KMS-11 (cell line): ENCODE measurements around the gene IFITM1.

Source experiments
- H2AFZ ChIP-seq: fragments of 200-600 bp; sonication (generic); 2 replicates; pipeline ENCODE4 v1.6.1; 2016; ENCODE audit warnings: antibody characterized with exemption, mixed run types, low read depth
- H3K27ac ChIP-seq: fragments of 200-600 bp; sonication (generic); 2 replicates; pipeline ENCODE4 v1.6.1; 2016; ENCODE audit warnings: mild to moderate bottlenecking, mixed run types
- H3K27me3 ChIP-seq: fragments of 200-600 bp; sonication (generic); 2 replicates; pipeline ENCODE4 v1.6.1; 2017; ENCODE audit warnings: mild to moderate bottlenecking, low read depth, mixed run types, moderate library complexity; ENCODE audit not compliant: insufficient read depth
- H3K36me3 ChIP-seq: fragments of 200-600 bp; sonication (generic); 2 replicates; pipeline ENCODE4 v1.6.1; 2017; ENCODE audit warnings: mild to moderate bottlenecking, mixed run types; ENCODE audit not compliant: insufficient read depth
- H3K4me1 ChIP-seq: fragments of 200-600 bp; sonication (generic); 2 replicates; pipeline ENCODE4 v1.6.1; 2016; ENCODE audit warnings: mild to moderate bottlenecking, low read depth, mixed run types; ENCODE audit not compliant: poor library complexity, severe bottlenecking
- H3K4me2 ChIP-seq: fragments of 200-600 bp; sonication (generic); 2 replicates; pipeline ENCODE4 v1.7.0; 2016; ENCODE audit warnings: mild to moderate bottlenecking, mixed run types
- H3K4me3 ChIP-seq: fragments of 200-600 bp; sonication (generic); IDR thresholded peaks from 2 replicates; pipeline ENCODE4 v1.6.1; 2017; ENCODE audit warnings: low read depth, low read length, mixed read lengths; ENCODE audit not compliant: insufficient read depth
- H3K79me2 ChIP-seq: fragments of 200-600 bp; sonication (generic); 2 replicates; pipeline ENCODE4 v1.6.1; 2016; ENCODE audit warnings: low read depth, mixed run types; ENCODE audit not compliant: insufficient read depth
- H3K9ac ChIP-seq: fragments of 200-600 bp; sonication (generic); 2 replicates; pipeline ENCODE4 v1.6.1; 2016; ENCODE audit warnings: mild to moderate bottlenecking, mixed run types
- H4K20me1 ChIP-seq: fragments of 200-600 bp; sonication (generic); 2 replicates; pipeline ENCODE4 v1.6.1; 2016; ENCODE audit warnings: mild to moderate bottlenecking, mixed run types; ENCODE audit not compliant: insufficient read depth
- CTCF ChIP-seq: fragments of 200-600 bp; sonication (generic); conservative IDR thresholded peaks from 2 replicates; pipeline ENCODE4 v1.6.1; 2017; ENCODE audit warnings: low read depth, mild to moderate bottlenecking, antibody characterized with exemption, low read length, moderate library complexity, mixed read lengths

The IFITM1 gene

GRCh38 chr11:329886-330253, 16.0 kb downstream of the IFITM1 start:
- Histone ChIP-seq H3K4me2 (no peak overlapping the region), H3K36me3 (no peaks in the 10 kb centered on the region), H3K27me3 (peaks cover 69% of the 10 kb centered on the region), H3K79me2 (no peaks in the 10 kb centered on the region), H3K9ac (no peak overlapping the region), H4K20me1 (no peaks in the 10 kb centered on the region), H3K27ac (no peak overlapping the region), H3K4me1 (peaks cover 38% of the 10 kb centered on the region), H2AFZ (no peak overlapping the region), H3K4me3 (no peak overlapping the region)
- no peak for TF ChIP-seq CTCF

DNA sequence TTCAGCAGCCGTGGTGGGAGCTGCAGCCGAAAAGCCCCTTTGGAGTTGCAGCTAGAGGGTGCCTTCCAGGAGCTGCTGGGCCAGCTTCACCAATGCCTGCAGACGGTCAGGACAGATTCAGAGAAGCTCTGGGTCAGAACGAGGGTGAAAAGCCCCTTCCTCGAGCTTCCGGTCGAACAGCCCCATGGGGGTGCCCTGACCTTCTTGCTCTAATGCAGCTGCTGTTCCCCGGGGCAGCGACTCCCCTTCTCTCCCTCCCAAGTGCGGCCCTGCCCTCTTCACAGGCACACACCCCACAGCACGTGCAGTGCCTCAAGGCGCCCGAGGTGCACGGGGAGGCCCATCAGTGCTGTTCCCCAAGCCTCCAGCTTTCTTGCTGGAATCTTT, 16.5 kb downstream of the IFITM1 start:
- H3K9ac ChIP-seq: no peak overlapping the region
- no peak overlapping the region for H3K27ac ChIP-seq
- H3K4me1 ChIP-seq: peaks cover 38% of the 10 kb centered on the region
- no peak for TF ChIP-seq CTCF
- no peak overlapping the region for H3K4me2 ChIP-seq
- no peaks in the 10 kb centered on the region for H4K20me1 ChIP-seq
- no peaks in the 10 kb centered on the region for H3K79me2 ChIP-seq
- H3K4me3 ChIP-seq: no peak overlapping the region
- peaks cover 72% of the 10 kb centered on the region for H3K27me3 ChIP-seq
- no peaks in the 10 kb centered on the region for H3K36me3 ChIP-seq
- H2AFZ ChIP-seq: no peak overlapping the region

DNA sequence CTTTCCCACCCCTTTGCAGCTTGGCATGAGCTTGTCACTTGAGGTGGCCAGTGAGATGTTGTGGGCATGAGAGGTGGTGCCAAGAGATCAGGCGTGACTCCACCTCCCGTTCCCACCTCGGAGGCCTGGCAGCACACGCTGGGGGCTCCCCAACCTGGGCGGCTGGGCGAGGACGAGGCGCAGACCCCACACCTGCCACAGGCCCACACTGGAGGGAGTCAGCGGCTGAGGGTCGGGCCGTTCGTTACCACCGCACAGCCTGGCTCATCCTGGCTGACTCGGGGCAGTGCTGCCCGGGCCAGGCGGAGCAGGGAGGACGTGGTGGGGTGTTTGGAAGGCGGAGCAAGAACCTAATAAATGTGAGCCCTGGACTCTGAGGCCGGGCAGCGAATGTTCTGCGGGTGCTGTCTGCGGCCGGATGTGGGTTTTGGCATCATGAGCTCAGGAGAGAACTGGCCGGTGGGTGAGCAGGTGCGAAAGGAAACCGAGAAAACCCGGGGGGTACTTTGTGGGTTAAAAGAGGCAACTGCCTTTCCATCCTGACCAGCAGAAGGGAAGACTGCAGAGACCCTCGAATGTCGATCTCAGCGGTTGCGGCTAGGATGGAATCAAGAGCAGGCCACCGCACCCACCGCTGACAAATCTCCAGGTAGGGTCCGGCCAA, 17.0 kb downstream of the IFITM1 start:
- TF ChIP-seq CTCF: no peak
- Histone ChIP-seq H3K27ac (no peak overlapping the region), H3K27me3 (peaks cover 74% of the 10 kb centered on the region), H3K36me3 (no peaks in the 10 kb centered on the region), H3K79me2 (no peaks in the 10 kb centered on the region), H2AFZ (no peak overlapping the region), H4K20me1 (no peaks in the 10 kb centered on the region), H3K4me2 (peak overlapping the region; percentile 52), H3K9ac (no peak overlapping the region), H3K4me3 (no peak overlapping the region), H3K4me1 (peaks cover 38% of the 10 kb centered on the region)

GRCh38 chr11:331358-332060, 17.7 kb downstream of the IFITM1 start:
- Histone ChIP-seq H3K27ac (no peak overlapping the region), H2AFZ (no peak overlapping the region), H3K4me1 (peaks cover 38% of the 10 kb centered on the region), H4K20me1 (no peaks in the 10 kb centered on the region), H3K4me2 (peak overlapping the region; percentile 52), H3K9ac (no peak overlapping the region), H3K36me3 (no peaks in the 10 kb centered on the region), H3K4me3 (no peak overlapping the region), H3K79me2 (no peaks in the 10 kb centered on the region), H3K27me3 (peaks cover 79% of the 10 kb centered on the region)
- TF ChIP-seq CTCF: no peak
